ENCODE results near the gene TBC1D21. TPM values are rescaled to one million over a fixed set of nuclear protein-coding genes. Genes with fewer than 3 reads are reported as not detected.

The TBC1D21 gene
- total and polyA plus RNA-seq, 2 of the 8 experiments (the other 6 are each of a cell fraction or from before 2014, with no cell fraction given): not detected

DNA sequence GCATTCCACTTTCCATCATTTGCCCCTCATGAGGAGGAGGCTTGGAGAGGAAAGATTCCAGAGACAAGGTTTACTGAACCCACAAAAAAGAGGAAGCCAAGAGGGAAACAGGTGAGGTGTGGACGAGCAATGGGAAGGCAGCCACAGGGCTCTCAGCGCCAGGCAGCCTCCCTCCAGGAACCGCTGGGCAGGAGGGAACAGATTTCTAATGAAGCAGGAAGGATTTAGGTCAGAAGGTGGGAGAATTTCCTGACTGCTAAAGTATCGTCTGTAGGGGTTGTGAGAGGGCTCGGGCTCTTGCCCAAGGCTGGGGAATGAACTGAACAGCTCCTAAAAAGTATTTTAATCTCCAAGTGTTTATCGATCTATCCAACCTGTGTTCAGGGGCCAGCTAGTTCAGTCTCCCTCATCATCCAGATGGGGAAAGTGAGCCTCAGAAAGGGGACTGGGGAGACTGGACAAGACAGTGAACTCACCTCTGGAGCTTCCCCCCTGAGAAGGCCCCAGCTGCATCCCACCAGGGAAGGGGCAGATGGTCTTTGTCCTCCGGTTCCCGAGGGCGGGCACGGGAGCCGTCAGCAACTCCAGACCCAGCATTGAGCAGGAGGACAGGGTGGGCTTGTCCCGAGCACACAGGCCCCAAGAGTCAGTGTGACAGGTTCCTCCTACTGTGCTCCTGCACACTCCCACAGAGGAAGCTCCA lies 63.4 kb downstream of the TBC1D21 start:
- no peak overlapping the region for H2BK20ac ChIP-seq (ENCODE audit: low read length)
- DNase-seq (ENCODE audit: low read depth in 1 of 2, low spot score in 2 of 2) (no peak), FAIRE-seq (no peak)
- no peak overlapping the region for H3K4me3 ChIP-seq (ENCODE audit: extremely low read depth in 1 of 4, insufficient read depth in 2 of 4, low read depth in 3 of 4, low read length in 4 of 4)
- no peaks in the 10 kb centered on the region for H3K79me2 ChIP-seq (ENCODE audit: control insufficient read depth in 1 of 2, insufficient read depth in 2 of 2, low read length in 2 of 2)
- H3K4me2 ChIP-seq (ENCODE audit: insufficient read depth in 1 of 2, low read depth in 2 of 2, low read length in 2 of 2): no peak overlapping the region
- H4K8ac ChIP-seq (ENCODE audit: extremely low read depth, insufficient read depth, low read length): no peak overlapping the region
- H3K27me3 ChIP-seq (replicated peaks in 1 of 4; ENCODE audit: control insufficient read depth in 3 of 4, extremely low read depth in 1 of 4, insufficient read depth in 3 of 4, low read length in 3 of 4): no peaks in the 10 kb centered on the region
- H3K18ac ChIP-seq (ENCODE audit: extremely low read depth, low read length): no peak overlapping the region
- no peaks in the 10 kb centered on the region for H3K9me3 ChIP-seq (ENCODE audit: insufficient read depth in 2 of 2, low read depth in 1 of 2, low read length in 1 of 2)
- H4K5ac ChIP-seq (ENCODE audit: insufficient read length, low read depth, low read length): no peak overlapping the region
- H3K14ac ChIP-seq (ENCODE audit: insufficient read length): no peak overlapping the region
- H3K23me2 ChIP-seq (ENCODE audit: low read depth, low read length): no peaks in the 10 kb centered on the region
- CTCF ChIA-PET (ENCODE audit: partially characterized antibody): interaction anchor here (0.7 to 5.8 kb wide), 15 partner anchors 9 to 326 kb away, joined by 3 to 31 read pairs (median 4); partner anchors contain the start of genes LOXL1 and TBC1D21
- no peaks in the 10 kb centered on the region for H3K79me1 ChIP-seq (ENCODE audit: low read depth, low read length)
- H2BK5ac ChIP-seq (ENCODE audit: low read depth, low read length): no peak overlapping the region
- H3K4me1 ChIP-seq (replicated peaks in 1 of 4; ENCODE audit: control insufficient read depth in 3 of 4, insufficient read depth in 4 of 4, low read length in 3 of 4): peaks cover 0 to 3% (median 2%) of the 10 kb centered on the region in 4 experiments; a peak in 4 of 7 replicates
- WGBS, 2 experiments (ENCODE audit: extremely low coverage in 1 of 2, insufficient coverage in 1 of 2, insufficient read length in 1 of 2, insufficient replicate concordance in 2 of 2, low coverage in 1 of 2, low lambda C conversion rate in 2 of 2, missing lambda C conversion rate in 1 of 2): 67% methylated on average over 12 of the region's 12 CpGs; no CpG with 5 or more reads in 1 of the 2 experiments
- no peak overlapping the region for H4K91ac ChIP-seq (replicated peaks; ENCODE audit: insufficient read length, low read length)
- no peak overlapping the region for H2AFZ ChIP-seq (ENCODE audit: low read length)
- H2BK120ac ChIP-seq (replicated peaks; ENCODE audit: low read depth, low read length): no peak overlapping the region
- H4K20me1 ChIP-seq (replicated peaks in 1 of 2; ENCODE audit: control insufficient read depth in 1 of 2, insufficient read depth in 2 of 2, low read length in 2 of 2): no peaks in the 10 kb centered on the region
- H2BK15ac ChIP-seq (ENCODE audit: low read length): no peak overlapping the region
- POLR2A ChIA-PET (ENCODE audit: partially characterized antibody): interaction anchor here (0.6 to 1.8 kb wide), 4 partner anchors 9 to 58 kb away, joined by 3 to 9 read pairs (median 6); partner anchors contain the start of gene PML
- H3K4ac ChIP-seq (replicated peaks; ENCODE audit: insufficient read length, low read depth, low read length): no peak overlapping the region
- H3K9ac ChIP-seq (replicated peaks in 1 of 4; ENCODE audit: extremely low read depth in 1 of 4, low read depth in 3 of 4, low read length in 3 of 4): no peak overlapping the region
- no peak overlapping the region for H3K27ac ChIP-seq (ENCODE audit: low read depth, low read length)
- no peak overlapping the region for H2AK5ac ChIP-seq (ENCODE audit: low read depth, low read length)
- H3K36me3 ChIP-seq (ENCODE audit: control insufficient read depth in 2 of 4, insufficient read depth in 4 of 4, low read length in 3 of 4): no peaks in the 10 kb centered on the region
- no peak overlapping the region for H2BK12ac ChIP-seq (ENCODE audit: low read depth, low read length)
- H3K56ac ChIP-seq (replicated peaks; ENCODE audit: insufficient read length, low read depth, low read length): no peak overlapping the region
- no peak overlapping the region for H3K23ac ChIP-seq (ENCODE audit: insufficient read length)
- TF ChIP-seq SIN3A (conservative IDR thresholded peaks at IDR 0.05 in 1 of 2, IDR thresholded peaks at IDR 0.05 in 1 of 2; ENCODE audit: low read depth in 1 of 2, low read length in 2 of 2) (no peak), GTF2F1 (IDR thresholded peaks at IDR 0.05; ENCODE audit: borderline replicate concordance, low read depth, low read length) (no peak), RXRA (IDR thresholded peaks at IDR 0.05; ENCODE audit: insufficient read depth, low read depth, low read length) (no peak), CHD2 (IDR thresholded peaks at IDR 0.05; ENCODE audit: low read length) (no peak), POU5F1 (IDR thresholded peaks at IDR 0.05; ENCODE audit: low read depth, low read length) (no peak), BCL11A (IDR thresholded peaks at IDR 0.05; ENCODE audit: low read depth in 2 of 2, low read length in 2 of 2) (no peak), ZNF274 (IDR thresholded peaks at IDR 0.05; ENCODE audit: borderline replicate concordance, extremely low read depth, low read length) (no peak), EP300 (IDR thresholded peaks at IDR 0.05; ENCODE audit: borderline replicate concordance in 1 of 2, low read depth in 2 of 2, low read length in 2 of 2) (no peak), RNF2 (IDR thresholded peaks at IDR 0.05; ENCODE audit: borderline replicate concordance, low read depth, low read length, missing control alignments, poor library complexity, severe bottlenecking) (no peak), JUND (IDR thresholded peaks at IDR 0.05; ENCODE audit: low read length) (no peak), EGR1 (IDR thresholded peaks at IDR 0.05; ENCODE audit: borderline replicate concordance, low read depth, low read length) (no peak), NANOG (IDR thresholded peaks at IDR 0.05; ENCODE audit: insufficient read depth, low read depth, low read length, poor library complexity, severe bottlenecking) (no peak)

Measured in H1 (cell line).